Measurements from ENCODE around the gene FITM2. TPM values are rescaled to one million over a fixed set of nuclear protein-coding genes. Genes with fewer than 3 reads are reported as not detected.

FITM2 gene
- total and polyA plus RNA-seq, 10 of the 15 experiments (the other 5 are each of a cell fraction or from before 2014, with no cell fraction given), result 0.46 to 1.9 (median 1.6) TPM

DNA sequence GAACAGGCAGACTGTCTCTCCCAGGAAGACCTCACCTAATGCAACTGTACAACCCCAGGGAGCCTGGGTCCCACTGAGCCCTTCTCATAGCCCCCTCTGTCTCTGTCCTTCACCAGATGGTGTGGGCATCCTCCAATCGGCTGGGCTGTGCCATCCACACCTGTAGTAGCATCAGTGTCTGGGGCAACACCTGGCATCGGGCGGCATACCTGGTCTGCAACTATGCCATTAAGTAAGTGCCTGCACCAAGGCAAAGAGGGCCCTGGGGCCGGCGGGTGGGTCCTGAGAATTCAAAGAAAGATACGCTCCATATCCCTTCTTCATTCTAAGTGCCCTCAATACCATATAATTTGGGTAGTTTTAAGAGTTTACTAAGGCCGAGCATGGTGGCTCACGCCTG, 34.1 kb upstream of the FITM2 start (continued):
- TF ChIP-seq CEBPB (IDR thresholded peaks at IDR 0.05; ENCODE audit: borderline replicate concordance in 1 of 2, low read depth in 2 of 2, low read length in 2 of 2) (no peak), HDAC2 (IDR thresholded peaks at IDR 0.05) (no peak), MTA3 (IDR thresholded peaks at IDR 0.05; ENCODE audit: borderline replicate concordance, low read length) (no peak)
- TF ChIP-seq, protein P1, sequence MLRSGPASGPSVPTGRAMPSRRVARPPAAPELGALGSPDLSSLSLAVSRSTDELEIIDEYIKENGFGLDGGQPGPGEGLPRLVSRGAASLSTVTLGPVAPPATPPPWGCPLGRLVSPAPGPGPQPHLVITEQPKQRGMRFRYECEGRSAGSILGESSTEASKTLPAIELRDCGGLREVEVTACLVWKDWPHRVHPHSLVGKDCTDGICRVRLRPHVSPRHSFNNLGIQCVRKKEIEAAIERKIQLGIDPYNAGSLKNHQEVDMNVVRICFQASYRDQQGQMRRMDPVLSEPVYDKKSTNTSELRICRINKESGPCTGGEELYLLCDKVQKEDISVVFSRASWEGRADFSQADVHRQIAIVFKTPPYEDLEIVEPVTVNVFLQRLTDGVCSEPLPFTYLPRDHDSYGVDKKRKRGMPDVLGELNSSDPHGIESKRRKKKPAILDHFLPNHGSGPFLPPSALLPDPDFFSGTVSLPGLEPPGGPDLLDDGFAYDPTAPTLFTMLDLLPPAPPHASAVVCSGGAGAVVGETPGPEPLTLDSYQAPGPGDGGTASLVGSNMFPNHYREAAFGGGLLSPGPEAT (IDR thresholded peaks at IDR 0.05; ENCODE audit: low read depth), result no peak

DNA sequence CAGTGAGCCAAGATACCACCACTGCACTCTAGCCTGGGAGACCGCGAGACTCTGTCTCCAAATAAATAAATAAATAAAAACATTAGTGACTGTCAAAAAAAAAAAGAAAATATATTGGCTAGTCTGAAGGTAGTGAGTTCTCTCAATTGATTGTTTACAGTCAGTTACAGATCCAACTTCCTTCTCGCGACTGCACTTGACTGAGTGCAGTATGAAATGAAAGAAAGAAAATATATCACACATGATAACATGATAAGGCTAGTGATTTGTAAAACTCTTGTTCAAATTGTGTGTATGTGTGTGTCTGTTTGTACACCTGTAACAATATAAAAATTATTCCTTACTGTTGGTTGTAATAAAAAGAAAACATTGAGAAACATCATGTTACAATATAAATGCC, 33.7 kb upstream of the FITM2 start:
- Histone ChIP-seq H3K79me2 (ENCODE audit: control insufficient read depth, insufficient read depth, low read length) (no peaks in the 10 kb centered on the region), H2AFZ (ENCODE audit: control insufficient read depth, low read depth, low read length) (no peak overlapping the region), H3K27me3 (replicated peaks in 1 of 2; ENCODE audit: control insufficient read depth in 2 of 2, insufficient read depth in 2 of 2, low read length in 1 of 2) (no peaks in the 10 kb centered on the region; a peak in 2 of 4 replicates), H3K4me3 (no peak overlapping the region), H3K27ac (ENCODE audit: control insufficient read depth, insufficient read depth) (no peak overlapping the region), H3K4me1 (ENCODE audit: control insufficient read depth, insufficient read depth, low read length) (no peaks in the 10 kb centered on the region), H3K9ac (ENCODE audit: control insufficient read depth, insufficient read depth, low read length) (no peak overlapping the region), H4K20me1 (ENCODE audit: control insufficient read depth, insufficient read depth) (no peaks in the 10 kb centered on the region), H3K36me3 (ENCODE audit: control insufficient read depth in 2 of 2, insufficient read depth in 2 of 2, low read length in 1 of 2) (no peaks in the 10 kb centered on the region), H3K9me3 (replicated peaks; ENCODE audit: control insufficient read depth, insufficient read depth, low read length) (no peaks in the 10 kb centered on the region), H3K4me2 (ENCODE audit: control insufficient read depth, insufficient read depth) (no peak overlapping the region)
- no TSS peak for BruUV-seq (replicated peaks)
- no peak for FAIRE-seq
- TF ChIP-seq CBFB (IDR thresholded peaks at IDR 0.05; ENCODE audit: low read depth), result no peak
- no peak for TF ChIP-seq HDAC2 (IDR thresholded peaks at IDR 0.05)
- TF ChIP-seq WRNIP1 (IDR thresholded peaks at IDR 0.05; ENCODE audit: borderline replicate concordance, low read depth, low read length), result no peak
- no peak for TF ChIP-seq ESRRA (IDR thresholded peaks at IDR 0.05; ENCODE audit: low read length)
- TF ChIP-seq PAX5 (IDR thresholded peaks at IDR 0.05; ENCODE audit: borderline replicate concordance, low read depth, low read length), result no peak
- no peak for TF ChIP-seq RAD21 (IDR thresholded peaks at IDR 0.05; ENCODE audit: insufficient read depth, low read depth, low read length)
- TF ChIP-seq SMAD1 (IDR thresholded peaks at IDR 0.05; ENCODE audit: low read depth, partially characterized antibody), result no peak
- no peak for TF ChIP-seq YBX1 (IDR thresholded peaks at IDR 0.05)
- TF ChIP-seq RCOR1 (conservative IDR thresholded peaks at IDR 0.05; ENCODE audit: low read depth, low read length), result no peak
- TF ChIP-seq, protein P2, sequence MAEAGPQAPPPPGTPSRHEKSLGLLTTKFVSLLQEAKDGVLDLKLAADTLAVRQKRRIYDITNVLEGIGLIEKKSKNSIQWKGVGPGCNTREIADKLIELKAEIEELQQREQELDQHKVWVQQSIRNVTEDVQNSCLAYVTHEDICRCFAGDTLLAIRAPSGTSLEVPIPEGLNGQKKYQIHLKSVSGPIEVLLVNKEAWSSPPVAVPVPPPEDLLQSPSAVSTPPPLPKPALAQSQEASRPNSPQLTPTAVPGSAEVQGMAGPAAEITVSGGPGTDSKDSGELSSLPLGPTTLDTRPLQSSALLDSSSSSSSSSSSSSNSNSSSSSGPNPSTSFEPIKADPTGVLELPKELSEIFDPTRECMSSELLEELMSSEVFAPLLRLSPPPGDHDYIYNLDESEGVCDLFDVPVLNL (IDR thresholded peaks at IDR 0.05; ENCODE audit: low read depth, low read length), result no peak
- no peak for TF ChIP-seq MTA3 (IDR thresholded peaks at IDR 0.05; ENCODE audit: borderline replicate concordance, low read length)
- TF ChIP-seq, protein P3, sequence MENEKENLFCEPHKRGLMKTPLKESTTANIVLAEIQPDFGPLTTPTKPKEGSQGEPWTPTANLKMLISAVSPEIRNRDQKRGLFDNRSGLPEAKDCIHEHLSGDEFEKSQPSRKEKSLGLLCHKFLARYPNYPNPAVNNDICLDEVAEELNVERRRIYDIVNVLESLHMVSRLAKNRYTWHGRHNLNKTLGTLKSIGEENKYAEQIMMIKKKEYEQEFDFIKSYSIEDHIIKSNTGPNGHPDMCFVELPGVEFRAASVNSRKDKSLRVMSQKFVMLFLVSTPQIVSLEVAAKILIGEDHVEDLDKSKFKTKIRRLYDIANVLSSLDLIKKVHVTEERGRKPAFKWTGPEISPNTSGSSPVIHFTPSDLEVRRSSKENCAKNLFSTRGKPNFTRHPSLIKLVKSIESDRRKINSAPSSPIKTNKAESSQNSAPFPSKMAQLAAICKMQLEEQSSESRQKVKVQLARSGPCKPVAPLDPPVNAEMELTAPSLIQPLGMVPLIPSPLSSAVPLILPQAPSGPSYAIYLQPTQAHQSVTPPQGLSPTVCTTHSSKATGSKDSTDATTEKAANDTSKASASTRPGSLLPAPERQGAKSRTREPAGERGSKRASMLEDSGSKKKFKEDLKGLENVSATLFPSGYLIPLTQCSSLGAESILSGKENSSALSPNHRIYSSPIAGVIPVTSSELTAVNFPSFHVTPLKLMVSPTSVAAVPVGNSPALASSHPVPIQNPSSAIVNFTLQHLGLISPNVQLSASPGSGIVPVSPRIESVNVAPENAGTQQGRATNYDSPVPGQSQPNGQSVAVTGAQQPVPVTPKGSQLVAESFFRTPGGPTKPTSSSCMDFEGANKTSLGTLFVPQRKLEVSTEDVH (IDR thresholded peaks at IDR 0.05; ENCODE audit: low read depth, partially characterized antibody), result no peak
- no peak for TF ChIP-seq BMI1 (IDR thresholded peaks at IDR 0.05; ENCODE audit: borderline replicate concordance)
- no peak for TF ChIP-seq ZZZ3 (IDR thresholded peaks at IDR 0.05; ENCODE audit: control insufficient read depth, insufficient read length, low read depth)
- TF ChIP-seq, protein P4, sequence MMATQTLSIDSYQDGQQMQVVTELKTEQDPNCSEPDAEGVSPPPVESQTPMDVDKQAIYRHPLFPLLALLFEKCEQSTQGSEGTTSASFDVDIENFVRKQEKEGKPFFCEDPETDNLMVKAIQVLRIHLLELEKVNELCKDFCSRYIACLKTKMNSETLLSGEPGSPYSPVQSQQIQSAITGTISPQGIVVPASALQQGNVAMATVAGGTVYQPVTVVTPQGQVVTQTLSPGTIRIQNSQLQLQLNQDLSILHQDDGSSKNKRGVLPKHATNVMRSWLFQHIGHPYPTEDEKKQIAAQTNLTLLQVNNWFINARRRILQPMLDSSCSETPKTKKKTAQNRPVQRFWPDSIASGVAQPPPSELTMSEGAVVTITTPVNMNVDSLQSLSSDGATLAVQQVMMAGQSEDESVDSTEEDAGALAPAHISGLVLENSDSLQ (IDR thresholded peaks at IDR 0.05), result no peak
- TF ChIP-seq FOS (IDR thresholded peaks at IDR 0.05; ENCODE audit: borderline replicate concordance, extremely low read depth, insufficient read length), result no peak
- 100% methylated on average over 4 of the region's 4 CpGs for WGBS (ENCODE audit: insufficient coverage, insufficient replicate concordance, low lambda C conversion rate, missing lambda C conversion rate)
- ChIA-PET CTCF (no interaction called here), SMC1A (ENCODE audit: uncharacterized antibody, unreplicated experiment) (interaction anchor here (0.6 kb wide), 1 partner anchor 245 kb away, joined by 3 read pairs; no protein-coding TSS in a partner anchor), RAD21 (ENCODE audit: unreplicated experiment) (no interaction called here), POLR2A (no interaction called here)
- DNase-seq (ENCODE audit: low read depth, low spot score), result no peak
- in situ Hi-C loops (cut with MboI), result no loop called here
- intact Hi-C loops (cut with micrococcal nuclease; ENCODE audit: unreplicated experiment), result no loop called here
- no peak for ATAC-seq

All from GM12878 (cell line).